ENCODE results near the gene PYGL. TPM values are rescaled to one million over a fixed set of nuclear protein-coding genes. Genes with fewer than 3 reads are reported as not detected.

The PYGL gene
- total RNA-seq, 2 experiments from 2014 or later, result 1.6 to 1.7 TPM

- no peaks in the 10 kb centered on the region for H3K27me3 Mint-ChIP-seq
- ChIA-PET CTCF (no interaction called here), POLR2A (interaction anchor here (0.7 kb wide), 1 partner anchor 109 kb away, joined by 3 read pairs; no protein-coding TSS in a partner anchor)
- H3K4me3 Mint-ChIP-seq, result no peak overlapping the region
- intact Hi-C loops (cut with micrococcal nuclease), result no loop called here
- H3K27ac Mint-ChIP-seq, result no peak overlapping the region
- no peak for TF ChIP-seq CTCF (IDR thresholded peaks at IDR 0.05)
- DNase-seq (no peak), ATAC-seq (no peak)
- H3K36me3 Mint-ChIP-seq (ENCODE audit: low read depth), result no peaks in the 10 kb centered on the region
- no peaks in the 10 kb centered on the region for H3K4me1 Mint-ChIP-seq (ENCODE audit: low read depth)
- no peaks in the 10 kb centered on the region for H3K9me3 Mint-ChIP-seq
Observed at GRCh38 chr14:50979941-50980850, 35.9 kb upstream of the PYGL start.

GRCh38 chr14:50978888-50979287 is 34.6 kb upstream of the PYGL start:
- Mint-ChIP-seq H3K27ac (no peak overlapping the region), H3K36me3 (ENCODE audit: low read depth) (no peaks in the 10 kb centered on the region), H3K27me3 (no peaks in the 10 kb centered on the region), H3K4me3 (no peak overlapping the region), H3K4me1 (ENCODE audit: low read depth) (no peaks in the 10 kb centered on the region), H3K9me3 (no peaks in the 10 kb centered on the region)
- ChIA-PET CTCF (no interaction called here), POLR2A (no interaction called here)
- ATAC-seq (no peak), DNase-seq (no peak)
- TF ChIP-seq CTCF (IDR thresholded peaks at IDR 0.05), result no peak
- intact Hi-C loops (cut with micrococcal nuclease), result no loop called here

GRCh38 chr14:50978529-50978871 is 34.2 kb upstream of the PYGL start:
- Mint-ChIP-seq H3K27me3 (no peaks in the 10 kb centered on the region), H3K4me1 (ENCODE audit: low read depth) (no peaks in the 10 kb centered on the region), H3K36me3 (ENCODE audit: low read depth) (no peaks in the 10 kb centered on the region), H3K4me3 (no peak overlapping the region), H3K9me3 (no peaks in the 10 kb centered on the region), H3K27ac (no peak overlapping the region)
- TF ChIP-seq CTCF (IDR thresholded peaks at IDR 0.05), result no peak
- CTCF ChIA-PET, result no interaction called here
- ATAC-seq (no peak), DNase-seq (no peak)
- intact Hi-C loops (cut with micrococcal nuclease), result no loop called here
- POLR2A ChIA-PET, result no interaction called here

- TF ChIP-seq CTCF (IDR thresholded peaks at IDR 0.05), result no peak
- no peak overlapping the region for H3K4me3 Mint-ChIP-seq
- DNase-seq (no peak), ATAC-seq (no peak)
- no peaks in the 10 kb centered on the region for H3K36me3 Mint-ChIP-seq (ENCODE audit: low read depth)
- no peaks in the 10 kb centered on the region for H3K27me3 Mint-ChIP-seq
- H3K9me3 Mint-ChIP-seq, result no peaks in the 10 kb centered on the region
- ChIA-PET POLR2A (no interaction called here), CTCF (no interaction called here)
- H3K4me1 Mint-ChIP-seq (ENCODE audit: low read depth), result no peaks in the 10 kb centered on the region
- H3K27ac Mint-ChIP-seq, result no peak overlapping the region
- intact Hi-C loops (cut with micrococcal nuclease), result no loop called here
Observed at GRCh38 chr14:50977863-50978528, 33.7 kb upstream of the PYGL start.

- TF ChIP-seq CTCF (IDR thresholded peaks at IDR 0.05), result no peak
- DNase-seq (no peak), ATAC-seq (no peak)
- ChIA-PET POLR2A (no interaction called here), CTCF (no interaction called here)
- H3K4me1 Mint-ChIP-seq (ENCODE audit: low read depth), result no peaks in the 10 kb centered on the region
- H3K36me3 Mint-ChIP-seq (ENCODE audit: low read depth), result no peaks in the 10 kb centered on the region
- intact Hi-C loops (cut with micrococcal nuclease), result no loop called here
- H3K4me3 Mint-ChIP-seq, result no peak overlapping the region
- peaks cover 2% of the 10 kb centered on the region for H3K27me3 Mint-ChIP-seq
- no peaks in the 10 kb centered on the region for H3K9me3 Mint-ChIP-seq
- no peak overlapping the region for H3K27ac Mint-ChIP-seq
Observed at GRCh38 chr14:50974118-50974517, 29.8 kb upstream of the PYGL start.

Data from activated CD8-positive, alpha-beta T cell treated with anti-CD3 and anti-CD28 coated beads for 36 hours (primary cell).